HG03469 (cell line): Measurements from ENCODE around the gene IGSF8.

ENCODE experiments used
- ATAC-seq: cut with Tn5 transposase; IDR thresholded peaks from one replicate; pipeline ENCODE4 v1.9.1; 2021; ENCODE audit warnings: mild to moderate bottlenecking, moderate library complexity, moderate number of reproducible peaks; ENCODE audit not compliant: unreplicated experiment

Gene IGSF8

DNA sequence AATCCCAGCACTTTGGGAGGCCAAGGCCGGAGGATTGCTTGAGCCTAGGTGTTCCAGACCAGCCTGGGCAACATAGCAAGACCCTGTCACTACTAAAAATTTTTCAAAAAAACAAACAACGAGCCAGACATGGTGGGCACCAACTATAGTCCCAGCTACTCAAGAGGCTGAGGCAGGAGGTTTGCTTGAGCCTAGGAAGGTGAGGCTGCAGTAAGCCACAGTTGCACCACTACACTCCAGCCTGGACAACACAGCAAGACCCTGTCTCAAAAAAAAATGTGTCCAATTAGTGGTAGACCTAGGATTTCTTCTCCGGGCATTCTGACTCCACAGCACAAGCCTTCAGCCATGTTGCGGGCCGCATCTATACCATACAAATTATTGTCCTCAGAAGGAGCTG, 6.7 kb upstream of the IGSF8 start:
- ATAC-seq, result no peak

DNA sequence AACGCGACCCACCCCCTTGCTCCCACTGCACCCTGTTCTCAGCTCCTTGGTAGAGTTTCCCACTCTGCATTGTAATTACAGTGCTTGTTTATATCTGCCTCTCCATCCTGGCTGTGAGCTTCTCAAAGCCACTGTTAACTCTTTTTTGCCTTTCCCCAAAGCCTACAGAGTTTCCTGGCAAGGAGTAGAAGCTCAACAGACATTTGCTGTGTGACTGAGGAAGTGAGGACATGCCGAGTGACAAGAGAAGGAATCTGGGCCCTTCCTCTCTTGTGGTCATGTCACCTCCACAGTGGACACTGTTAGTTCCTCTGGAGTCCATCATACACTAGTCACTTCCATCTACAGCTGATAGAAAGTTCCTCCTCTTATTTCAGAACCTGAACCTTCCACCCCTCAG, 6.1 kb upstream of the IGSF8 start:
- ATAC-seq, result no peak

DNA sequence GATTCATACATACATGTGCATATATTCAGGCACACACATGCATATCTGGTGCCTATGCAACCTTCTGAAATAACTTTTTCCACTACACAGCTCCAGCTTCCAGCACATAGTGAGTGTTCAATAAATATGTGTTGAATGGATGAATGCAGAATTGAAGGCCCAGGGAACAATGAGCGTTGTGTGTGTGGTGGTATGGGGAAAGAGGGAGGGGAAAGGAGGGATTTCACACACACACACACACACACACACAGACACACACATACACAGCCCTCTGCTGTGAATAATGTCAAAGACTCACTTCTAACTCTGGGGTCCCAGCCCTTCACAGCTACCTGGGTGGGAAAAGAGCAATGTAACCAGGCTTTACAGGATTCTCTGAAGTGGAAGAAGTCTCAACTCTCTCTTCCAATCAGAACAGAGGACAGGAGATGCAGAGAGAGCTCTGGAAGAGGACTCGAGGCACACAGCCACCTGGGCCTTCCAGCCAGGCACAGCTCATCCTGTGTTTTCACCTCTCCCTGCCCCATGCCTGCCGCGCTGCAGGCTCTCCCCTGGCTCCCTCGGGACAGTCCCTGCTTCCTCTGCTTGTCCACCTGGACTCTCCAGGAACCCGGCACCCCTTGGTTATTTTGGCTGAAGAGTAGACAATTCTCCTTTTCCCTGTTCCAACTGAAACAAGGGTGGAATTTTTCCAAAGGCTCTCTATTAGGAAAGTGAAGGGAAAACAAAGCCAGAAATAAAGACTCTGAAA, 5.4 kb upstream of the IGSF8 start:
- ATAC-seq, result no peak

DNA sequence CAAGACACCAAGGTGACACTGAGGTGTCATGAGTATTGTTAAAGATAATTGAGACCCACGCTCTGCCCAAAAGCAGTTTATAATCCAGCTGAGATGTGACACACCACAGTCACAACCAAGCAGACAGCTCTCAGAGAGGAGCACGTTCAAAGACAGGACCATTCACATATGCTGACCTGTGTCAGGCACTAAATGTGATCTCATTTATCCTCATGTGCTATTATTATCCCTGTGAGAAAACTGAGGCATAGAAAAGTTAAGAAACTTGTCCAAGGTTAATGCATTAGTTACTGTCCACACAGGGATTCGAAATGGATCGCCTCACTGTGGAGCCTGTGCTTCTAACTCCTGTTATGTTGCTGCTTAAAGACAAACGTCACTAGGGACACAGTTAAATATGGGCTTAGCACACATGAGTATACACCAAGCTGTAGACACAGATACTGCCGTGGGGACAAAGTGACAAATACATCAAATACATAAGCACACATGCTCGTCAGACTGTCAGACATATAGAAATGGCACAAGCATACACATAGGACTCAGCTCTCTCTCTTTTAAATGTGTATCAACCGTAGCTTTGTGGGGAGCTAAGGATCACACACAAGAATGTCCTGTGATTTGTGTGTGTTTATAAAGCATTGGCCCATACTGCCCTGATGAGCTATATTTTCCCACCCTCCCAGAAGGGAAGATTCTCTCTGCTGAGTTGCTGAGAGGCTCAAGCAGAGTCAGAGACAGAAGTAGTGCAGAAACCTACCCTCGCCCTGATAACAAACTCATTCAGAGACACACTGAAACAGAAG, 3.5 kb upstream of the IGSF8 start:
- ATAC-seq, result no peak

DNA sequence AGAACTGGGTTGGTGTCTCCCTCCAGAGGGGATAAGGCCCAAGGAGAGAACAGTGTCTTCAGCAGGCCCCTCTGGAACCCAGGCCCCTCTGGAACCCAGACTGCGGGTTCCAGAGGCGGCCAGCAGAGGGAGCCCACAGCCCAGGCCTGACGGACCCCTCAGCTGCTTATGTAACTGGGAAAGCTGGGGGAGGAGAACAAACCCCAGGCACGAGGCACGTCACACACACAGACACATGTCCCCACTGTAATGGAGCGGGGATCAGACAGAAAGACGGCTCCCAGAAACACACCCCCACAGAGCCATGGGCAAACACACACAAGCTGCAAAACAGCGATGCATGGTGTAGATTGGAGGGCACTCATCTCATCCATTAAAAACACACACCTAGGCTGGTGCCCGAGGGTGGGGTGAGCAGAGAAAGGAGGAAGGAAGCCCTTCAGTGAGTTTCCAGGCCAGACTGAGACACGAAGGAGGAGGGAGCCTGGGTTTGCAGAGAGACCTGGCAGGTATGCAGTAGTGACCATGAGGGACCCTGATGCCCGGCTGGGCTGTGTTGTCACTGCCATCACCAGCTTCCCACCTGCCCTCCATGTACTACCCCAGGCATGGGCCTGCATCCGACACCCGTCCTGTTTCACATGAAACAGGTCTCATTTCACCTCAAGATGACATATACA, 2.8 kb upstream of the IGSF8 start:
- no peak for ATAC-seq

DNA sequence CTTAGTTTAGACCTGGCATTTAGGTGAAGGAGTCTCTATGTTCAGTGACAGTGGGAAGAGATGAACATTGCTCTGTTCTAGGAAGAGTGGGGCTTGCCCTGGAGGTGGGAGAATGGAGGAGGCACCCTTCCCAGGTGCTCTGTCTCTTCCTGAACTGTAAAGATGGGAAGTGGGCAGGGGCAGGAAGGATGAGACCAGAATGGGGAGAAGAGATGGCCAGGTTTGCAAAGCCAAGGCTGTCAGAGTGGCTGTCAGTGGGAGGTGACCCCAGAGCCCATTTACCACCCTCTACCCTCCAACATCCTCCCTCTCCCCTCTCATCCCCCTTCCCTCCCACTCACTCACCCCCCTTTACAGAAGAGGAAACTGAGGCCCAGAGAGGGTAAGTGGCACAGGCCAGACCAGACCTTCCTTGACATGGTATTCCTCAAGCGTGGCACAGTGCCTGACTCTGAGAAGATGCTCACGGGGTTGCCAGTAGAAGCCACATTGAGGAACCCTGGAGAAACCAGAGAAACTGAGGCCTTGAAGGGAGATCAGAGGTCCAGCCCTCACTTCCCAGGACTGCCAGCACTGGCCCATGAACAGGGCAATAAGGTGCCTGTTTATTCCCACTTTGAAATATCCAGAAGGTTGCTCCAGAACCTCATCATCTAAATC, 1.4 kb upstream of the IGSF8 start:
- no peak for ATAC-seq

DNA sequence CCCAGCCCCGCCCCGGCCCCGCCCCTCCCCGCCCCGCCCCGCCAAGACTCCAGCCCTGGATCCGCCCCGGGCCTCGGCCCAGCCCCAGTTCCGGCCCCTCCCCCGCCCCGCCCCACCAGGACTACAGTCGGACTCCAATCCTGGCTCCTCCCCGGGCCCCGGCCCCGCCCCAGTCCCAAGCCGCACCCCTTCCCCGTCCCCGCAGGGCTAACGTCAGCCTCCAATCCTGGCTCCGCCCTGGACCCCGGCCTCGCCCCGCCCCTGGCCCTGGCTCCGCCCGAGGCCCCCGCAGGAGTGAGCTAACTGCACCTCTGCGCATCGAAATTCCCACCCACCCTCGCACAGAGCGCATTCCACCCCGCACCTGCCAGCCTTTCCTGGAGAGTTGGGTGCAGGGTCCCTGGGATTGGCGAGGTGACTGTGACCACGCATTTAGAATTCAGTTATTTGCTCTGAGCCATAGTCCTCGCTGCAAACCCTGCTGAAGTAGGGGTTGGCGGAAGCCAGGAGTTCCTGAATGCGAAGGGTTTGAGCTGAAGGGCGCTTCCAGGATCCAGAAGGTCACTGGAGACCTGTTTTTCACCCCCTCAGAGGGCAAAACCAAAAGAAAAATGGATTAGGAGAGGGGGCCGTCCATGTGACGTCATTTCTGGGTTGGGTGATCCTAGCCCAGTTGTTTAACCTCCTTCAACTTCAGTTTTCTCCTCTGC, 588 bp upstream of the IGSF8 start:
- peak; percentile 77 for ATAC-seq

DNA sequence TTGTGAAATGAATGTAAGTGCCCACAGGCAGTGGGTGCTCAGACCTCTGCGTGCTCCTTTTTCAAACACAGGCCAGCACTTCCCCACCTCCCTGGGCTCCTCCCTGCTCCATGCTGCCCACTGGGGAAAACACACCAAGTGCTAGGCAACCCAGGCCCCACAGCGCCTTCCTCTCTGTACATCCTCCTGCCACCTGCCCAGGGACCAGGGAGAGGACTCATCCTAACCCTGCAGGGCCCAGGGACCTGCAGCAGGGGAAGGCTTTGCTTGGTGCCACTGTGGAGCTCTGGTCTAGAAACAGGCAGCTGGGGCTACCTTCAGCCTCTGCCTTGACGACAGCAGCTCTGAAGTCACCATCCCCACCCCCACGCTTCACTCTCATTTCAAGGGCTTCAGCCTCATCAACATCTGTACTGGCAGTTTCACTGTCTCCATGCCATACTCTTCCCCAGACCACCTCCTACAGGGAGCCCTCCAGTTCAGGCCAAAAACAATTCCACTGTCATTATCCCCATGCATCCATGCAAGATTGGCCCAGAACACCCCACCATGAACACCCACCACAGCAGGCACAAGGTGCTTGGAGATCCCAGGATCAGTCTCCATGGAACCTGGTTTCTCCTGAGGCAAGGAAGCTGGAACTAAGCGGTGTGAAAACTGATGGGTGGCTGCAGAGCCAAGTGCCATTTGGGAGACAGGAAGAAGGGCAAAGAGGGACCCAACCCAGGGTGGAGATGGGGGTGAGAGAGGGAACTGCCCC, 1.1 kb downstream of the IGSF8 start:
- ATAC-seq, result no peak

DNA sequence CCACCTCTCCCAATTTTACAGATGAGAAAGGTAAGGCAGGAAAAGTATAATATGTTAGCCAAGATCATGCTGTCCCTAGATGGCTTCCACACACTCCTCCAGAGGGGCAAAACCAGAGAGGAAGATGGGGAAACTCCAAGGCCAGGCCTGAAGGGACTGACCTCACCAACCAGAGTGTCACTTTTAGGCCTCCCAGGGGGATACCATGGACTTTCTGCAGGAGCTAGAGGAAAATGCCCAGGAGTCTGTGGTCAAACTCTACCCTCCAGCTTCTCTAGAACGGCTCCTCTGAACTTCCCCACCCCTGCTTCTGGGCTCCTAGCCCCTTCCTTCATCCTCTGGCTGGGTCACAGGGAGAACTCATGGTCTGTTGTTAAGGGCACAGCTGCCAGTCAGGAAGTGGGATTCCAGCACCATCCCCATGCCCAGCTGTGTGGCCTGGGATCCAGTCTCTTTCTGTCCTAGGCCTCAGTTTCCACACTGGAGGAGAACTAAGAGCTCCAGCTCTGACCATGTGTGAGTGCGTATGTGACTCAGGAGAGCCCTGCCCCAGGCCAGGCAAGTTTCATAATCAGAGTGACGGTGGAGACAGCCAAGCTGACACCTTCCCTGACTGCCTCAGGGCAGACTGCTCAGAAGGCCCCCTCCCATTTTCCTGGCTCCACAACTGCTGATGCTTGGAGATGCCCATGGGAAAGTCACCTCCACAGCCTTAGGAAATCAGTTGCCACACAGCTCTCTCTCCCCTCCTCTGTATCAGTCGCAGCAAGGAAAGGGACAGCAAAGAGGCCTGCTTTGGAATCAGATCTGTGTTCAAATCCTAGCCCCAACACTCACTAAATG, 1.9 kb downstream of the IGSF8 start:
- no peak for ATAC-seq

DNA sequence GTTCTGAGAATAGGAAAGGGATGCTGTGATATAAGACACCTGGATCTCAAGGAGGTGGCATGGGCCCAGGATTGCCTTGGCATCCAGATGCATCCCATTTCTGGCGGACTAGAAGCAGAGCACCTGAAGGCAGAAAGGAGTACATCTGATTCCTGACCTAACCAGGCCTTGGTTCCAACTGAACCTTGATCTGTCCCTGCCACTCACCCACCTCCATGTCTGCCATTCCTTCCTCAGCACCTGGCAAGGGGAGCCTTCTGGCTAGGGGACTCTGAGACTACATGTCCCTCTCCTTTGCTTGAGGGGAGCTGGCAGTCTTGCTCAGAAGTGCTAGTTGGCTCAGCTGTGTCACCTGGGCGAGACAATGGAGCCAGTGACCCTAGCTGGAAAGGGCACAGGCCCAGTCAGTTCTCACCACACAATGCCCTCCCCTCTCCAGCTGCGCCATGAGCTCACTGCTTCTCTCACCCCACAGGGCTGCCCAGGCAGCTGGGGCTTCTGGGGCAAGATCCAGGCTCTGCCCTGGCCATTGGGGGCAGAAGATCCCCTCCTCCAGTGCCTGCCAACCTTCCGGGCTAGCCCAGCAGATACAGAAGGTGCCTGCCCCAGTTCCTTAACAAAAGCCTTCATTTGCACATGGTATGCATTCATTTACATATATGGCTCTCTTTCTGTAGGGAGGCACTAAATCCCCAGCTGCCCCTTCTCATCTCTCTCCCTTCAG, 2.9 kb downstream of the IGSF8 start:
- no peak for ATAC-seq

DNA sequence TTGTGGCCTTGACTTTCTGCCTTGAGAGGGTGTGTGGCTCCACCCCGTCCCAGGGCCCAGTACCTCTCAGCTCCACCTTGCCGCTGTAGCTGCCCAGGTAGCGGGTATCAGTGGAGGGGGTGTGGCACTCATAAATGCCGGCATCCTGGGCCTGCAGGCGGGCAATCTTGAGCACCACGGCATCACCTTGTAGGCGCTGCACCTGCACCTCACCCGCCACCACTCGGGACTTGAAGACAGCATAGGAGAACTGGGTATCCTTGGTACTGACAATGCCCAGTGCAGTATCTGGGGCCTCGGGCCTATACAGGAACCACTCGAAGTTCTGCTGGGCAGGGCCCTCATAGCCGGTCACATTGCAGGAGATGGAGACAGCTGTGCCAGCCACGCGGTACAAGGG, 3.6 kb downstream of the IGSF8 start:
- no peak for ATAC-seq

DNA sequence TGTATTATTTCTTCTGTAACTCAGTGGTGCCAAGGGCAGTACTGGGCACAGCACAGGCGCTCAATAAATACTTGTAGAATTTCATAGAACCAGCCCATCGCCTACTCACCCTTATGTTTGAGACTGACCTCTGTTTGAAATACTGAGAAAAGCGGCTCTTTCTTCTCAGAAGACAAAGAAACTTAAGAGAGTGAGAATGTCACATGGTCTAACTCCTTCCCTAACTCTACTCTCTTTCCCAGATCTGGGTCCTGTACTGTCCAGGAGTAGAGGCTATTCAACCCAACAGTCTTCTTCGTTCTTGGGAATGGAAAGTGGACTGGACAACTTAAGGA, 4.2 kb downstream of the IGSF8 start:
- ATAC-seq, result no peak

DNA sequence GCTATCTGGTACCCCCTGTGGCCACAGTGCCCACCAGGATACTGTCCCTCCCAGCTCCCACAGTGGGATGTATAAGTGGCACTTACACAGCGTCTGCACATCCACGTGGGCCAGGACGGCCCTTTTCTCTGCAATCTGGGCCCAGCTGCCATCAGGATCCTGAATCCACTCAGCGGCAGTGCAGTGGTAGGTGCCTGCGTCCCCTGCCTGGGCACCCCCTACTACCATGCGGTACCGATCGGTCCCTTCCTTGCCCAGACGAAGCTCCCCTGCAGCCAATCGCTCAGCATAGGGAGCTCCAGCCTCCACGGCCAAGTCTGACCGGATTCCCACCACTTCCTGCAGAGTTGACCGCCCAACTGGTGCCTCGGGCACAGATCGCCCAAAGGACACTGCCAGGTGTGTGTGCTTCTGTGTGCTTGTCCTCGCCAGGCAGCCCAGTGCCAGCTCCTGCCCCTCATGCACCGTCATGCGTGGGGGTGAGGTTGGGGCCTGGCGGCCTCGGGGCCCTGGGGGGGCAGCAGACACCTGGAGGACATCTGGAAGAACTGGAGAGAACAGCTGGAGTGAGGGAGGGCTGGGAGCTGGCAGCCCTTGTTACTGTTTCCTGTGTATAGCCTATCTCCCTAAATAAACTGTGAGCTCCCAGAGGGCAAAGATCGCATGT, 4.7 kb downstream of the IGSF8 start:
- ATAC-seq, result no peak

DNA sequence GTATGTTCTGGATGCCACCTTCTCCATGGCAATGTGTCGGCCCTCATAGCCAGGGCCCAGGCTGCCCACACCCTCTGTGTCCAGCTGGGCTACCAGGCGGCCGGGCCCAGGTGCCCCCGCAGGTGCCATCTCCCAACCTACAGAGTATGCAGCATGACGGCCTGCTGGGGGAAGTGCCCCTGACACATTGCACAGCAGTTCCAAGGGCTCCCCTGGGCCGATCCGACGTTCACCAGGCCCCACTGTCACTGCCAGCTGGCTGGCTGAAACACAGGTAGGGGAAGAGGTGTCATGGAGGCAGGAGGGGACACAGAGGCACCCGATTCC, 5.4 kb downstream of the IGSF8 start:
- no peak for ATAC-seq

DNA sequence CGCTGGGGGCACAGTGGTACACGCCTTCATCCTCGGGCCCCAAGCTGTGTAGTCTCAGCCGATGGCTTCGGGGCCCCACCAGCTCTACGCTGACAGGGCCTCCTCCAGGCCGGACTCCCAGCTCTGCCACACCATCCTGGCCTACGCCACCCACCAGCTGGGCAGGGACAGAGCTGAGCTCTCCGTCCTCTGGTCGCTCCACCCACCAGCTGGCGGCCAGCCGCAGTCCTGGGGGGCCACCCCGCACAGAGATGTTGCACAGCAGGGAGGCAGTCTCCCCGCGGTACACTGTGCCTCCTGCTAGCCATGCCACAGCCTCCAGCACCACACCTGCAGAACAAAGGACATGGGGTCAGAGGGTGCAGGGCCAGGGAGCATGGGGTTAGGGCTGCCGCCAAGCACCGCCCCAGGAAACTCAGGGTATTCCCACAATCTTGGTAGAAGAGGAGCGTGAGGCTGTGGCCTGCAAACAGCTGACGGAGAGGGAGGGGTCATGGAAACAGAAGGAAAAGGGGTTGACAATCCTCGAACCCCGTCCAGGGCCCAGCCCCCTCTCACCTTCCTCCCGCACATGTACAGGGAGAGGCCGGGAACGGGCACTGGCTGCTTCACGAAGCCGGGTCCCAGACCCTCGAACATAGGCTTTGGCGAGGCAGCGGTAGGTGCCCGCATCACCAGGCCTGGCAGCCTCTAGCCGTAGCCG, 5.9 kb downstream of the IGSF8 start:
- no peak for ATAC-seq

DNA sequence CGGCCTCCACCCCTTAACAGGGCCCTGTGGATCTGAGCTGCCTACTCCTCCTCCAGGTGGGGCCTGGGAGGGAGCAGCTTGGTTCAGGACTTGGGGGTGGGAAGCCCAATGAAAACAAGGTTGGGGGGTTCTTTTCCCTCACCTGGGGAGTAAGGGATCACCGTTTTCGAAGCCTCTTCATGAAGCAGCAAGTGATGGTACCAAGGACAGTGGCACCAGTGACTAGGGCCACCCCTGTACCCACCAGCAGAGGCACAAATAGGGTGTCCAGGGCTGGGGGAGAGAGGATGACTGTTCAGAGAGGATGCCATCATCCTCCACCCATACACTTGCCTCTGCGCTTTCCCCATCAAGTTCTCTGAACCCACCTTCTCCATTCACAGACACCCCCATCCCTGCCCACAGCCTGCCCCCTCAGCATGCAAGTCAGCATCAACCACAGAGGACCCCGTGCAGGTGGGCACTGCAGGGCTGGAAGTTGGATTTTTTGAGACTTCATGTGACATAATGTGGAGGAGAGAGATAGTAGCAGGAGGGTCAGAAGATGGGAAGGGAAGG, 6.7 kb downstream of the IGSF8 start:
- ATAC-seq, result no peak

DNA sequence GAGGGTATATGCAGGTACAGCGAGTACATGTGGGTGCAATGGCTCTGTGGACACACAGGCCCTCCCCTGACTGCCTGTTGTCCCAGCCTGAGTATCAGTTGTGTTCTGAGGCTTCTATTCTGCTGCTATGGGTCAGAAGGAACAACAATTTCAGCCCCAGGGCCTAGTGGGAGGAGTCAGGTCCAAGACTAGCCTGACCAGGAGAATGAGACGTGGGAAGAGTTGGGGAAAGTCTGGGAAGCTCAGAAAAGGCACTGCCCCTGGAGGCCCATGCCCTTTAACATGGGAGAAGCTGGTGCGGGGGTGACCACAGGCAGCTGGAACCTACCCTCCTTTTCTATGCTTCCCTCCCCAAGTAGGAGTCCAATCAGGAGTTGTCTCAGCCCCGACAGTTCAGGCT, 7.7 kb downstream of the IGSF8 start:
- no peak for ATAC-seq
